Epithelial cell of prostate (primary cell): ENCODE data around the gene ASB10.

Source experiments
- DNase-seq: peaks from one replicate; pipeline ENCODE4 v3.0.0-alpha.2; 2011; ENCODE audit warnings: low read depth, low spot score
- H3K27ac ChIP-seq: fragments of 450-650 bp; 2 replicates; pipeline ENCODE4 v1.5.1; 2017; ENCODE audit warnings: mild to moderate bottlenecking

The ASB10 gene

GRCh38 chr7:151211155-151211772 is 24.2 kb upstream of the ASB10 start:
- H3K27ac ChIP-seq = no peak overlapping the region
- DNase-seq = no peak

GRCh38 chr7:151210087-151210854 is 23.2 kb upstream of the ASB10 start, which contains the start of gene H2BK1:
Gene H2BK1, minus strand, starts transcription at chr7:151210488. Its CDS starts 170 bp downstream, at chr7:151210318.
- no peak within 1 kb of the TSS for H3K27ac ChIP-seq
- no peak for DNase-seq

DNA sequence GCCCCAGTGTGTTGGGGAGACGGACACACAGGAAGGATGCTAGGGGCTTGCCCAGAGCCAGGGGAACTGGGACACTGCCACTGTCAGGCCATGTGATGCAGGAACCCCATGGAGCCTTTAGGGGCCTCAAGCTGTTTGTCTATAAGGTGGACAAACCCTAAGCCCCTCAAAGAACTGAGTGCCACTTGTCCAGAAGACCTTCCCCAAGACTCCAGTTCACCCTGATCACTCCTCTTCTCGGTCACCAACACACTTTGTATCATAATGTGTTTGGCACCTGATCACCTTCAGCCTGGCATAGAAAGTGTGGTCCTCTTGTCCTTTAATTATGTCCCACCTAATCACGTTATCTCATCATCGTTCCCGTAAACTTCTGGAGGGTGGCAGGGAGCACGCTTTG is 22.5 kb upstream of the ASB10 start:
- DNase-seq = no peak
- H3K27ac ChIP-seq = no peak overlapping the region

DNA sequence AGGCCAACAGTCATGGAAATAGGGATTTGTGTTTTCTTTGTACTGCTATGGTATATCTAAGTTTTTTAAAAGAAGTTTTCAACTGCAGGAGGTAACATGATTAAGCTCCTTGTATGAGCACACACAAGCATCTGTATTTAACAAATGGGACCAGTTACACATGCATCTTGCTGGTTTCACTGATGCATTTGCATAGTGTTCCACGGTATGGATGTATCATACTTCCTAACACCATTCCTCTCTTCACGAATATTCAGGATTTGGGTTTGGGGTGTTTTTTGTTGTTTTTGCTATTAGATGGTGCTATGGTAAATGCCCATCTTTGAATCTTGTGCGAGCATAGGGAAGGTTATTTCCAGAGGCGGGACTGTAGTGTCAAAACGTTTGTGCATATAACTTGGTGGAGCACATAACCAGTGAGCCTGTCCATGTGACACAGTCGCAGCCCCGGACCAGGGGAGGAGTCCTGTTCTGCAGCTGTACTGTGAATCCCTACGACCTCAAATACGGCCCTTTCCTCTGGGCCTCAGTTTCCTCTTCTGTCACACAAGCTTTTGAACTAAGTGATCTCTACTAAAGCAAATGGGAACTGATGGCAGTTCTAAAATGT is 21.3 kb upstream of the ASB10 start:
- no peak for DNase-seq

DNA sequence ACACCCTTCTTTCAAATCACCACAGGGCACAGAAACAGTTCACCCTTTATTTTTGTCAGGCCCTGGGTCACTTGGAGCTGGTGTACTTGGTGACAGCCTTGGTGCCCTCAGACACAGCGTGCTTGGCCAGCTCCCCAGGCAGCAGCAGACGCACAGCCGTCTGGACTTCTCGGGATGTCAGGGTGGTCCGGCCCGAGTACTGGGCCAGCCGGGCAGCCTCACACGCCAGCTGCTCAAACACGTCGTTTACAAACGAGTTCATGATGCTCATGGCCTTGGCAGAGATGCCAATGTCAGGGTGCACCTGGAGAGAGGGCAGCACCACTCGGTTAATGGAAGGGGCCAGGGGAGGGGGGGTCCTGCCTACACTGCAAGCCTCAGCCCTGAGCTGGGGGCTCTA is 20.8 kb upstream of the ASB10 start:
- no peak for DNase-seq
- H3K27ac ChIP-seq = no peak overlapping the region

More for the DNA sequence above, 21.3 kb upstream of the ASB10 start:
- no peak overlapping the region for H3K27ac ChIP-seq

GRCh38 chr7:151207315-151207714 is 20.3 kb upstream of the ASB10 start:
- H3K27ac ChIP-seq = no peak overlapping the region
- DNase-seq = no peak

GRCh38 chr7:151206914-151207313 is 19.9 kb upstream of the ASB10 start:
- no peak overlapping the region for H3K27ac ChIP-seq
- no peak for DNase-seq

DNA sequence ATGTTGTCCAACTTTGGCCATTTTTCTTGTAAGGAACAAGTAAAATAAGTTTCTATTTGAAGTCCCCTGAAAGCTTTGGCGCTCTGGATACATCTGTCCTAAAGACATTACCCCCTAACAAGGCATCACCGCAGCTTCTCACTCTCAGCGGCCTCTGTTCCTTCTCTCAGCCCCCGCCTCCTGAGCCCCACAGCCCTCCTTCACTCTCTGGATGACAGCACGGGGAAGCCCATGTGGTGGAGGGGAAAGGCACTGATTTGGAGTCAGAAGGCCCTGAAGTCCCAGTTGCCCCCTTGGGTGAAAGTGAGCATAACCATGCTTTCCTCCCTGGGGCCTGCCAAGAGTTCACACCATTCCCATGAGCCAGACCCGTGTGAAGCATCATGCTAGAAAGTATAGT is 18.7 kb upstream of the ASB10 start:
- no peak for DNase-seq
- H3K27ac ChIP-seq = no peak overlapping the region

GRCh38 chr7:151204383-151205032 is 17.5 kb upstream of the ASB10 start:
- no peak overlapping the region for H3K27ac ChIP-seq

DNA sequence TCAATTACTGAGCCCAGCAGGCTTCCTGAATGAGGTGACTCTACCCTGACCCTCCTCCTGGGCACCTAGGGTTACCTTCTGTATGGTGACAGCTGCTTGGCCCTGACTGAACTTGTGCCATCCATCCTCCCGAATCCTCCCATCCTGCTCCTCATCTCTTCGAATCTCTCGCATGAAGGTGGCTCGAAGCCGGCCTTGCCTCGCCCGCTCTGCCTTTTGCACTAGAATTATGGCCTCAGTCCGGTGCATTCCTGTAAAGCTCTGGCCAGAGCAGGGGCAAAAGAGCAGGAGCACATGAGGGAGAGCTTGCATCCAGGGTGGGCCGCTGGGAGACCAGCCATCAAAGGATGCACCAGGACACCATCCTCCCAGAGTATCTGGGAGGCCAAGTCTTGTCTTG is 15.8 kb upstream of the ASB10 start:
- no peak for DNase-seq

More at GRCh38 chr7:151204383-151205032, 17.5 kb upstream of the ASB10 start:
- no peak for DNase-seq

DNA sequence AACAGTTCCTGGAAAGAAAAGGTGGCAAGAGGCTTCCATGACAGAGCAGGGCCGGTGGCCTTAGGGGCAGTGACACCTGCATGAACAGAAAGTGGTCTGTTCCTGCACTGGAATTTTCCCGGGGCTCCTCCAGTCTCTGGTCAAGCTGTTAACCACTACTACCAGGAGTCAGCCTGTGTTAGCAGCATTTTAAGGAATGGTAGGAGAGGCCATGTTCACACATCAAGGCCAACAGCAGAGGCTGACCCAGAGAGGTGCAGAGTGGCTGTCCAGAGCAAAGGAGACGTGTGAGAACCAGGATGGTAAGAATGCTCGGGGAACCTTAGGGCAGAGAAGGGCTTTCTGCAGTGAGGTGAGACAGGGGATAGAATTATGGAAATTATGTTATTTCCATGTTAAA is 14.7 kb upstream of the ASB10 start:
- no peak overlapping the region for H3K27ac ChIP-seq
- no peak for DNase-seq

More for the DNA sequence above, 15.8 kb upstream of the ASB10 start:
- no peak overlapping the region for H3K27ac ChIP-seq

DNA sequence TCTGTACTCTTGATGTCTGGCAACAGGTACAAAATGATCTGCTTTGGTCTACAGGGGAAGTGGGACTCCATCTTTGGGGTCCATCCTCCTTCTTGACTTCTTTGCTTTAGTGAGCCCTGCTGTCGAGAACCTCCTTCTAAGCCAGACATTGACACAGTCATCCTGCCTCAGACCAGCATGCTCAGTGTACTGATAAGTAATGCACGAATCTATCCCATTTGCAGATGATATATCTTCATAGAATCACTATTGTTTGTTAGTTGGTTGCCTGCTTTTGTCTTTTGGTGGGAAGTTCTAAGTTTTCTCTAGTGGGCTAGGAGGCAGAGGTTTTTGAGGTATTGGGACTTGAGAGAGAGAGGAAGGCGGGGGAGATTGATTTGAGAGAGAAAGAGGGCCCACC is 14.3 kb upstream of the ASB10 start:
- no peak overlapping the region for H3K27ac ChIP-seq
- DNase-seq = no peak

DNA sequence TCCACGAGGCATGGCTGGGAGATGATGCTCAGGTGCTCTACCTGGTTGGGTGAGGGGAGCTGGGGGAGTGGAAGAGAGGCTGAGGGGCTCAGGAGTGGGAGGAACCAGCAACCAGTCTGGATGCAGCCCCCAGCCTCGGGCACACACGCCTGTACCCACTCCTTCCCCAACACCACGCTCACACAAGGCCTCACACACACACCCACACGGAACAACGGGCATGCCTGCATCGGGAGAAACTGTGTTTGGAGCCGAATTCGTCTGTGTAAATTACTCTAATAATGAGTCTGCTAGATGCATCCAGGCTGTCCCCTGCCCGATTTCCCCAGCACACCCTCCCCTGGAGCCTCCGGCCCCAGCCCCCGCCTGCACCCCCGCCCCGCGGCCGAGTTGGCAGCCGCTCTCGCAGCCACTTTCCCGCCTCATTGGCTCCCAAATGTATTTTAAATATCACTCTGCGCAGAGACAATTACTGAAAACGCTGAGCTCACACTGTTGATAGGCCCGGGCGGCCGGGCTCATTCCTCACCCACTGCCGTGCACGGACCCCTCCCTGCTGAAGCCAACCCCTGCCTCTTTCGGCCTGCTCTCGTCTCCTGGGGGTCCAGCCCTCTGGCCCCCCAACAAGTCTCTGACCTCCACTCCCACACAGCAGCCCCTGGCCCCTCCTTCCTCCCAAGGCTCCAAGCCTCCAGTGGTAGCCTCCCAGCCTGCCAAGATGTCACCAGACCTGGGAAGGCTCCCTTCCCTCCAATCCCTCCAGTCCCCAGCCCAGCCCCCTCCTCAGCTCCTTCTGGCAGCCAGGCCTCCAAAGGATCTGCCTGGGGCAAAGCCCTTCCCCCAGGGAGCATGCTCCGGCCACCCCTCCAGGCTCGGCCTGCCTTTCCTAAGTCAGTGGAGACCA is 12.1 kb upstream of the ASB10 start:
- no peak overlapping the region for H3K27ac ChIP-seq

DNA sequence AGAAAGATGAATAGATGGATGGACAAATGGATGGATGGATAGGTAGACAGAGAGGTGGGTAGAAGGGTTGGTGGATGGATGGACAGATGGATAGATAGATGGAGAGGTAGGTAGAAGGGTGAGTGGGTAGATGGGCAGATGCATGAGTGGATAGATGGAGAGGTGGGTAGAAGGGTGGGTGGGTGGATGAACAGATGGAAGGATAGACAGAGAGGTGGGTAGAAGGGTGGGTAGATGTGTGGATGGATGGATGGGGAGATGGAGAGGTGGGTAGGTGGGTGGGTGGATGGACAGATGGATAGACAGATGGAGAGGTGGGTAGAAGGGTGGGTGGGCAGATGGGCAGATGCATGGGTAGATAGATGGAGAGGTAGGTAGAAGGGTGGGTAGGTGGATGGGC is 10.9 kb upstream of the ASB10 start:
- DNase-seq = no peak
- H3K27ac ChIP-seq = no peak overlapping the region

More for the DNA sequence above, 12.1 kb upstream of the ASB10 start:
- DNase-seq = no peak

- no peak for DNase-seq
- no peak overlapping the region for H3K27ac ChIP-seq
Observed at GRCh38 chr7:151195616-151196450, 8.8 kb upstream of the ASB10 start.

DNA sequence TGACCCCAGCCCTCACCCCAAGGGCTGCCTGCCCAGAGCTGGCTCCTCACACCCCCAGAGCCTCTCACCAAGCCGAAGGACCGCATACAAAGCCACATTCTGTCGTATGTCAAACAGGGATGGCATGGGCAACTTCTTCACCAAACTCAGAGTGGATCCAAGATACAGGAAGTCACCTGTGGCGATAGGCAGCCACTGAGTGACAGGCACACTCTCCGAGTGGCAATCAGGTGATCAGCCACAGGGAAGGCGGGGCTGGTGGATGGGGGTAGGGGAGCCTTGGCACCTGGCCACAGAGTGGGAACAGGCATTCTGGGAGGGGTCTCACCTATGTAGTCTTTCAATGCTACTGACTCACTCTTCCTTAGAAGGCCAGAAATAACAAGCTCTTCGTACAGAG is 7.1 kb upstream of the ASB10 start:
- no peak for DNase-seq

GRCh38 chr7:151193203-151193978 is 6.3 kb upstream of the ASB10 start:
- no peak for DNase-seq
- H3K27ac ChIP-seq = no peak overlapping the region

More for the DNA sequence above, 7.1 kb upstream of the ASB10 start:
- H3K27ac ChIP-seq = no peak overlapping the region

GRCh38 chr7:151192002-151192539 is 5.0 kb upstream of the ASB10 start:
- DNase-seq = no peak
- no peak overlapping the region for H3K27ac ChIP-seq
